Measurements from ENCODE around the gene SORL1.

- TF ChIP-seq GATA2 (IDR thresholded peaks at IDR 0.05; ENCODE audit: low read depth, low read length) (no peak), GATA3 (IDR thresholded peaks at IDR 0.05; ENCODE audit: low read depth, low read length) (no peak)
These were observed 25.4 kb upstream of the SORL1 start for GRCh38 chr11:121426476-121427399.
